Fibroblast of lung (primary cell): ENCODE data around the gene SLC35G2. TPM values are rescaled to one million over a fixed set of nuclear protein-coding genes. Genes with fewer than 3 reads are reported as not detected.

ENCODE experiments used
- DNase-seq, 2 donors: peaks; one replicate each; pipeline versions ENCODE4 v3.0.0 to v3.0.0-alpha.2; 2010; ENCODE audit warnings: low read depth in 2 of 2
- H2AFZ ChIP-seq: 2 replicates; pipeline ENCODE4 v1.5.1; 2012; ENCODE audit warnings: low read length, control low read depth, inconsistent platforms
- H3K27ac ChIP-seq: 2 replicates; pipeline ENCODE4 v1.5.1; 2011; ENCODE audit warnings: low read length, control low read depth; ENCODE audit not compliant: insufficient read depth
- H3K27me3 ChIP-seq: 2 replicates; pipeline ENCODE4 v1.5.1; 2011; ENCODE audit warnings: mild to moderate bottlenecking, low read length; ENCODE audit not compliant: control insufficient read depth, insufficient read depth
- H3K36me3 ChIP-seq: 2 replicates; pipeline ENCODE4 v1.5.1; 2011; ENCODE audit warnings: low read length; ENCODE audit not compliant: control insufficient read depth, insufficient read depth
- H3K4me1 ChIP-seq: 2 replicates; pipeline ENCODE4 v1.5.1; 2011; ENCODE audit warnings: low read length; ENCODE audit not compliant: control insufficient read depth, insufficient read depth; ENCODE audit errors: extremely low read depth
- H3K4me2 ChIP-seq: 2 replicates; pipeline ENCODE4 v1.5.1; 2011; ENCODE audit warnings: low read length, control low read depth; ENCODE audit not compliant: insufficient read depth; ENCODE audit errors: extremely low read depth
- H3K4me3 ChIP-seq, 4 experiments: fragments of 200-600 bp in 1 of 4; sonication (generic) in 1 of 4; replicated peaks in 1 of 4; 2 replicates each; pipeline ENCODE4 v1.5.1; 2011 to 2016; ENCODE audit warnings: low read length in 4 of 4, low read depth in 3 of 4, mild to moderate bottlenecking in 3 of 4, control low read depth in 2 of 4, inconsistent platforms in 1 of 4, mixed read lengths in 1 of 4; ENCODE audit not compliant: insufficient read depth in 1 of 4; ENCODE audit errors: control extremely low read depth in 1 of 4
- H3K79me2 ChIP-seq: 2 replicates; pipeline ENCODE4 v1.5.1; 2012; ENCODE audit warnings: mild to moderate bottlenecking, low read length, inconsistent platforms; ENCODE audit not compliant: control insufficient read depth, insufficient read depth
- H3K9ac ChIP-seq: 2 replicates; pipeline ENCODE4 v1.5.1; 2011; ENCODE audit warnings: mild to moderate bottlenecking, low read length, control low read depth; ENCODE audit not compliant: insufficient read depth
- H3K9me3 ChIP-seq: 2 replicates; pipeline ENCODE4 v1.5.1; 2012; ENCODE audit warnings: low read depth, low read length; ENCODE audit not compliant: control insufficient read depth, insufficient read depth
- H4K20me1 ChIP-seq: 2 replicates; pipeline ENCODE4 v1.5.1; 2011; ENCODE audit warnings: low read length; ENCODE audit not compliant: control insufficient read depth, insufficient read depth; ENCODE audit errors: extremely low read depth
- EZH2 ChIP-seq: IDR thresholded peaks from 2 replicates; pipeline ENCODE4 v1.5.1; 2012; ENCODE audit warnings: low read length, control low read depth, mild to moderate bottlenecking; ENCODE audit errors: missing control alignments
- polyA plus RNA-seq, 2 donors: library from polyadenylated mRNA; depleted of rRNA in 1 of 2; stranded (reverse) in 1 of 2; unstranded in 1 of 2; fragments of >200 nt; gene quantifications; 2 replicates each; pipeline ENCODE4 v1.2.1, GENCODE V29; 2011 to 2012; ENCODE audit warnings: missing spikeins in 1 of 2
- total RNA-seq: library from RNA; depleted of rRNA; stranded (reverse); fragments of >200 nt; gene quantifications from 2 replicates; pipeline ENCODE4 v1.2.1, GENCODE V29; 2014
- TF ChIP-seq, protein P1 (sequence below), 2 donors: IDR thresholded peaks in 1 of 2; conservative IDR thresholded peaks in 1 of 2; 1 replicate in 1 of 2; 2 replicates in 1 of 2; pipeline ENCODE4 v1.5.1; 2011 to 2012; ENCODE audit warnings: low read length in 2 of 2, control low read depth in 1 of 2, inconsistent platforms in 1 of 2, low read depth in 1 of 2, mild to moderate bottlenecking in 1 of 2

SLC35G2 gene
- total and polyA plus RNA-seq, 2 donors (not counting 1 experiment from before 2014, with no cell fraction given), result 14.9 to 15.4 TPM

DNA sequence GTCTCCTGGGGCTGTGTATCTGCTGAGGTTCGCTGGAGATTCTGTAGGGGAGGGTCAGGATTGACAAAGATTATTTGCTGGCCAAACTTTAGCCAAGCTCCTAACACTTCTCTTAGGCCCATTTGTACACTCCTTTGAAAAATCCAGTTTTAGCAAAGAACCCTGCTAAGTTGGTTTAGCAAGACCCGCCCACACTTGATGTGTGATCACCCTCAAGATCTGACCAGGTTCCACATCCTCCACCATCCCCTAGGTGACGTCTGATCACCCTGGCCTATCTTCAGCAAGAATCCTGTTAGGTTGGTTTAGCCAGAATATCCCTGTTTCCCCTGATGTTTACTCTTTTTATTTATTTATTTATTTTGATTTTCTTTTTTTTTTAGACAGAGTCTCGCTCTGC is 14.8 kb upstream of the SLC35G2 start:
- Histone ChIP-seq H3K4me1 (no peaks in the 10 kb centered on the region), H3K27me3 (no peaks in the 10 kb centered on the region), H3K27ac (no peak overlapping the region), H2AFZ (no peak overlapping the region), H3K4me2 (no peak overlapping the region), H4K20me1 (no peaks in the 10 kb centered on the region), H3K9me3 (no peaks in the 10 kb centered on the region), H3K4me3 (no peak overlapping the region), H3K79me2 (no peaks in the 10 kb centered on the region), H3K9ac (no peak overlapping the region), H3K36me3 (no peaks in the 10 kb centered on the region)
- TF ChIP-seq, protein P1, sequence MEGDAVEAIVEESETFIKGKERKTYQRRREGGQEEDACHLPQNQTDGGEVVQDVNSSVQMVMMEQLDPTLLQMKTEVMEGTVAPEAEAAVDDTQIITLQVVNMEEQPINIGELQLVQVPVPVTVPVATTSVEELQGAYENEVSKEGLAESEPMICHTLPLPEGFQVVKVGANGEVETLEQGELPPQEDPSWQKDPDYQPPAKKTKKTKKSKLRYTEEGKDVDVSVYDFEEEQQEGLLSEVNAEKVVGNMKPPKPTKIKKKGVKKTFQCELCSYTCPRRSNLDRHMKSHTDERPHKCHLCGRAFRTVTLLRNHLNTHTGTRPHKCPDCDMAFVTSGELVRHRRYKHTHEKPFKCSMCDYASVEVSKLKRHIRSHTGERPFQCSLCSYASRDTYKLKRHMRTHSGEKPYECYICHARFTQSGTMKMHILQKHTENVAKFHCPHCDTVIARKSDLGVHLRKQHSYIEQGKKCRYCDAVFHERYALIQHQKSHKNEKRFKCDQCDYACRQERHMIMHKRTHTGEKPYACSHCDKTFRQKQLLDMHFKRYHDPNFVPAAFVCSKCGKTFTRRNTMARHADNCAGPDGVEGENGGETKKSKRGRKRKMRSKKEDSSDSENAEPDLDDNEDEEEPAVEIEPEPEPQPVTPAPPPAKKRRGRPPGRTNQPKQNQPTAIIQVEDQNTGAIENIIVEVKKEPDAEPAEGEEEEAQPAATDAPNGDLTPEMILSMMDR (conservative IDR thresholded peaks at IDR 0.05 in 1 of 2, IDR thresholded peaks at IDR 0.05 in 1 of 2; ENCODE audit: low read depth in 1 of 2, low read length in 2 of 2), result no peak
- no peak for TF ChIP-seq EZH2
- no peak for DNase-seq

DNA sequence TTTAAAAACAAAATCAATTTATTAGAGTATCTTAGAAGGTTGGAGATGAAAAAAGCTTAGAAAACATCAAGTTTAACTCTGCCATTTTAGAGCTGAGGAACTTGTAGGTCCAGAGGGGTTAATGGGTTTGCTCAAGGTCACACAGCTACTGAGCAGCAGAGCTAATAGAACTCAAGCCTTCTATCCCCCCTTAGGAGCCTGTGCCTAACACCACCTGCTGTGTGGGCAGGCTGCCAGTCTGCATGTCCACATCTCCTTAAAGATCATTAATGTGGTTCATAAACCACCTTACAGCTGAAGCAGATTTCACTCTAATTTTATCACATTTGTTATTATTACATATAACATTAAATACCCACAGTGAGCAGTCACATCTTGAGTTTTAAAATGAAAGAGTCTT is 14.1 kb upstream of the SLC35G2 start:
- Histone ChIP-seq H4K20me1 (no peaks in the 10 kb centered on the region), H3K9ac (no peak overlapping the region), H3K36me3 (no peaks in the 10 kb centered on the region), H3K4me3 (no peak overlapping the region), H3K27me3 (no peaks in the 10 kb centered on the region), H3K9me3 (no peaks in the 10 kb centered on the region), H3K27ac (no peak overlapping the region), H3K4me1 (no peaks in the 10 kb centered on the region), H3K79me2 (no peaks in the 10 kb centered on the region), H3K4me2 (no peak overlapping the region), H2AFZ (no peak overlapping the region)
- DNase-seq, result no peak
- no peak for TF ChIP-seq EZH2
- TF ChIP-seq, protein P1 (conservative IDR thresholded peaks at IDR 0.05 in 1 of 2, IDR thresholded peaks at IDR 0.05 in 1 of 2; ENCODE audit: low read depth in 1 of 2, low read length in 2 of 2), result no peak

DNA sequence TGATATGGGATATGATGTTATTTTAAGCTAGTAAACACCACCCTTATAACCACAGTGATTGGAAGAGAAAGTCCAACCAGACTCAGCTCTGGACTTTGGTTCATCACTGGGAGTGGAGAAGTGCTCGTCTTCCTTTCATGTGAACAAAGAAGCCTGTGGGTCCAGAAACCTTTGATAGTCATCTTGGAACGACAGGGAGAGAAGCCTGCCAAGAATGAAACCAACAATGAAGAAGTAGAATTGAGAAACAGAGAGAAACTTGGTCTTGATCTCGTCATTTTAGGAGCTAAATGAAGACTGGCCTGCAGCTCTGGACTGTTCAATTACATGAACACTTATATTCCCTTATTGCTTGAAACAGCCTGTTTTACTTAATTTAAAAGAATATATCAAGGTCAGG is 13.1 kb upstream of the SLC35G2 start:
- Histone ChIP-seq H3K27me3 (no peaks in the 10 kb centered on the region), H2AFZ (no peak overlapping the region), H3K9ac (no peak overlapping the region), H4K20me1 (no peaks in the 10 kb centered on the region), H3K4me1 (no peaks in the 10 kb centered on the region), H3K9me3 (no peaks in the 10 kb centered on the region), H3K36me3 (no peaks in the 10 kb centered on the region), H3K4me2 (no peak overlapping the region), H3K27ac (no peak overlapping the region), H3K79me2 (no peaks in the 10 kb centered on the region), H3K4me3 (no peak overlapping the region)
- TF ChIP-seq, protein P1 (conservative IDR thresholded peaks at IDR 0.05 in 1 of 2, IDR thresholded peaks at IDR 0.05 in 1 of 2; ENCODE audit: low read depth in 1 of 2, low read length in 2 of 2), result no peak
- TF ChIP-seq EZH2, result no peak
- no peak for DNase-seq
